ENCODE data around the gene FZD4.

The FZD4 gene

GRCh38 chr11:86933891-86934581 lies 21.2 kb downstream of the FZD4 start:
- Histone ChIP-seq H3K14ac (ENCODE audit: low read length) (no peak overlapping the region), H3K23ac (ENCODE audit: low read depth, low read length, poor library complexity) (no peak overlapping the region), H3K4me3 (ENCODE audit: low read length in 2 of 2) (no peak overlapping the region), H2BK12ac (ENCODE audit: low read length) (no peak overlapping the region), H4K91ac (ENCODE audit: low read depth, low read length, poor library complexity) (no peak overlapping the region), H3K18ac (ENCODE audit: low read length) (no peak overlapping the region), H3K79me1 (ENCODE audit: low read depth, low read length) (no peaks in the 10 kb centered on the region), H3K4me2 (ENCODE audit: insufficient read depth, low read length, poor library complexity, severe bottlenecking) (no peak overlapping the region), H3K9me3 (replicated peaks in 1 of 2; ENCODE audit: control insufficient read depth in 2 of 2, insufficient read depth in 1 of 2, low read depth in 1 of 2, low read length in 2 of 2) (no peaks in the 10 kb centered on the region), H3K36me3 (replicated peaks in 1 of 2; ENCODE audit: control insufficient read depth in 2 of 2, insufficient read depth in 2 of 2, low read length in 2 of 2) (peaks cover 0 to 12% of the 10 kb centered on the region in 2 donors), H3K4ac (ENCODE audit: low read length) (no peak overlapping the region), H4K8ac (ENCODE audit: low read depth, low read length) (no peak overlapping the region), H3K9ac (ENCODE audit: low read depth, low read length, poor library complexity) (no peak overlapping the region), H3K27ac (replicated peaks; ENCODE audit: low read length) (no peak overlapping the region), H2AK5ac (ENCODE audit: low read depth, low read length) (no peak overlapping the region), H2BK5ac (ENCODE audit: low read length) (no peak overlapping the region), H3K4me1 (ENCODE audit: control insufficient read depth in 2 of 2, insufficient read depth in 1 of 2, low read depth in 1 of 2, low read length in 2 of 2) (peaks cover 0 to 11% of the 10 kb centered on the region in 2 donors), H2BK15ac (ENCODE audit: low read length) (no peak overlapping the region), H2BK120ac (ENCODE audit: low read depth, low read length) (no peak overlapping the region), H3K27me3 (ENCODE audit: control insufficient read depth in 3 of 3, insufficient read depth in 3 of 3, low read depth in 1 of 3, low read length in 3 of 3) (no peaks in the 10 kb centered on the region), H2AFZ (ENCODE audit: low read length) (no peak overlapping the region)
- WGBS, 2 donors (ENCODE audit: extremely low coverage in 2 of 2, insufficient read length in 2 of 2, insufficient replicate concordance in 1 of 2): no CpG with 5 or more reads among the region's 7 CpGs
- no peak for DNase-seq (ENCODE audit: low spot score)

DNA sequence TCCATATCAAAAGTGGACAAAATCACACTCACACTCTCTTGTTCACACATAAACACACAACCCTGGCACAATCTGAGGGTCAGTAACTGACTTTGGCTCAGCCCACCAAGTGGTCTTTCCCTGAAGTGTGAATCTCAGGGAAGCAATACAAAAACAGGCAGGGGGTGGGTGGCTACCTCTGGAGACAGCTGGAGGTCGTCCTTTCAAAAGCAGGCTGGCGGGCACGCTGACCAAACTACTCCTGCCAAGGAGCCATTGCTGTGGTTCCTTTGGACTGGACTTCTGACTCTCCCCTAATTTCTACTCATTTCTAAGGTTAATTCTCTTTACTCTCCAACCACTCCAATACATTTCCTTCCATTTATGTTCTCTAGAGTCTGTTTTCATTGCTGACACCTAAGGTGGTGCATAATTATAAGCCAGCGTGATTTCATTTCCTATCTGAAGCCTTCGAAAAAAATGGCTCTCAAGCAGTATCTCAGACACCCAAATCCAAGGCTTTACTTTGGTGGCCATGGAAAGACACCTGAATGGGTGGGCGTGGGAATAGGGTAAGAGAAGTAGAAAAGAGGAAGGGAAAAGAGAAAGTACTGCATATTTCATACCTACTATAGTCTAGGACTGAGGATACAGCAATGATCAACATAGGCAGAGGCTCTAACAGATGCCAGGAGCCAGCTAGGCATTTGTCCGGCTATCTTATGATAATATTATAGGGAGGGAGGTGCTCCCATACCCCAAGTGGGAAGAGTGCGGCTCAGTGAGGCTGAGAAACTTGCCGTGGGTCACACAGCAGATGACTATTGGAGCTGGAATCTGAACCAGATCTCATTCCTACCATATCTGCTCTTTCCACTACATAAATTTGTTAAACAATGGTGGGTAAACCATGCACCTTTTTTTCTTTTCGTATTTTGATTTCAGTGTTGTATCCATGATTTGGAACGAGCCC lies 22.0 kb downstream of the FZD4 start:
- H2BK15ac ChIP-seq (ENCODE audit: low read length): no peak overlapping the region
- DNase-seq (ENCODE audit: low spot score): no peak
- no peak overlapping the region for H2BK120ac ChIP-seq (ENCODE audit: low read depth, low read length)
- H3K4me1 ChIP-seq (ENCODE audit: control insufficient read depth in 2 of 2, insufficient read depth in 1 of 2, low read depth in 1 of 2, low read length in 2 of 2): peaks cover 0 to 11% of the 10 kb centered on the region in 2 donors
- H2BK5ac ChIP-seq (ENCODE audit: low read length): no peak overlapping the region
- no peak overlapping the region for H2BK12ac ChIP-seq (ENCODE audit: low read length)
- no peak overlapping the region for H4K8ac ChIP-seq (ENCODE audit: low read depth, low read length)
- H2AK5ac ChIP-seq (ENCODE audit: low read depth, low read length): no peak overlapping the region
- H3K4ac ChIP-seq (ENCODE audit: low read length): no peak overlapping the region
- H4K91ac ChIP-seq (ENCODE audit: low read depth, low read length, poor library complexity): no peak overlapping the region
- peaks cover 0 to 12% of the 10 kb centered on the region in 2 donors for H3K36me3 ChIP-seq (replicated peaks in 1 of 2; ENCODE audit: control insufficient read depth in 2 of 2, insufficient read depth in 2 of 2, low read length in 2 of 2)
- H3K27ac ChIP-seq (replicated peaks; ENCODE audit: low read length): no peak overlapping the region
- H3K27me3 ChIP-seq (ENCODE audit: control insufficient read depth in 3 of 3, insufficient read depth in 3 of 3, low read depth in 1 of 3, low read length in 3 of 3): no peaks in the 10 kb centered on the region
- H3K23ac ChIP-seq (ENCODE audit: low read depth, low read length, poor library complexity): no peak overlapping the region
- H2AFZ ChIP-seq (ENCODE audit: low read length): no peak overlapping the region
- no peaks in the 10 kb centered on the region for H3K79me1 ChIP-seq (ENCODE audit: low read depth, low read length)
- H3K9me3 ChIP-seq (replicated peaks in 1 of 2; ENCODE audit: control insufficient read depth in 2 of 2, insufficient read depth in 1 of 2, low read depth in 1 of 2, low read length in 2 of 2): no peaks in the 10 kb centered on the region
- H3K4me2 ChIP-seq (ENCODE audit: insufficient read depth, low read length, poor library complexity, severe bottlenecking): no peak overlapping the region
- no CpG with 5 or more reads among the region's 11 CpGs for WGBS, 2 donors (ENCODE audit: extremely low coverage in 2 of 2, insufficient read length in 2 of 2, insufficient replicate concordance in 1 of 2)
- H3K9ac ChIP-seq (ENCODE audit: low read depth, low read length, poor library complexity): no peak overlapping the region
- no peak overlapping the region for H3K4me3 ChIP-seq (ENCODE audit: low read length in 2 of 2)
- no peak overlapping the region for H3K18ac ChIP-seq (ENCODE audit: low read length)
- no peak overlapping the region for H3K14ac ChIP-seq (ENCODE audit: low read length)

DNA sequence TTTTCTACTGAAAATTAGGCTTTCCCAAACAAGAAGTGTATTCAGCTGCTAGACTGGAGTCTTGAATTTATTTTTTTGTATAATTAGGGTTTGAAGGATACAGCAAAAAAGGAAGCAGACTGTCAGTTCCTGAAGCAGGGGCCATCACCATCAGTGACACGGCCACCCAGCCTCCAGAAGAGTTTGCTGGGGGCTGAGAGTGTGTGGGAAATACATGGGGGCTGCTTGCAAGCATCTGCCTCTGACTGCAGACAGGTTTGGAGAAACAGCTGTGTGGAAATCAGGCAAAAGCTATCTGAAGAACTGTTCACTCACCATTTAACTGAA lies 23.0 kb downstream of the FZD4 start:
- Histone ChIP-seq H2BK5ac (ENCODE audit: low read length) (no peak overlapping the region), H3K9me3 (replicated peaks in 1 of 2; ENCODE audit: control insufficient read depth in 2 of 2, insufficient read depth in 1 of 2, low read depth in 1 of 2, low read length in 2 of 2) (no peaks in the 10 kb centered on the region), H3K4me1 (ENCODE audit: control insufficient read depth in 2 of 2, insufficient read depth in 1 of 2, low read depth in 1 of 2, low read length in 2 of 2) (peaks cover 0 to 11% of the 10 kb centered on the region in 2 donors), H2AFZ (ENCODE audit: low read length) (no peak overlapping the region), H2BK15ac (ENCODE audit: low read length) (no peak overlapping the region), H3K4ac (ENCODE audit: low read length) (no peak overlapping the region), H3K36me3 (replicated peaks in 1 of 2; ENCODE audit: control insufficient read depth in 2 of 2, insufficient read depth in 2 of 2, low read length in 2 of 2) (peaks cover 0 to 12% of the 10 kb centered on the region in 2 donors), H3K27me3 (ENCODE audit: control insufficient read depth in 3 of 3, insufficient read depth in 3 of 3, low read depth in 1 of 3, low read length in 3 of 3) (no peaks in the 10 kb centered on the region), H3K9ac (ENCODE audit: low read depth, low read length, poor library complexity) (no peak overlapping the region), H2BK120ac (ENCODE audit: low read depth, low read length) (no peak overlapping the region), H4K91ac (ENCODE audit: low read depth, low read length, poor library complexity) (no peak overlapping the region), H4K8ac (ENCODE audit: low read depth, low read length) (no peak overlapping the region), H3K4me3 (ENCODE audit: low read length in 2 of 2) (no peak overlapping the region), H2AK5ac (ENCODE audit: low read depth, low read length) (no peak overlapping the region), H3K27ac (replicated peaks; ENCODE audit: low read length) (no peak overlapping the region), H2BK12ac (ENCODE audit: low read length) (no peak overlapping the region), H3K18ac (ENCODE audit: low read length) (no peak overlapping the region), H3K23ac (ENCODE audit: low read depth, low read length, poor library complexity) (no peak overlapping the region), H3K4me2 (ENCODE audit: insufficient read depth, low read length, poor library complexity, severe bottlenecking) (no peak overlapping the region), H3K14ac (ENCODE audit: low read length) (no peak overlapping the region), H3K79me1 (ENCODE audit: low read depth, low read length) (no peaks in the 10 kb centered on the region)
- no CpG with 5 or more reads among the region's 1 CpG for WGBS, 2 donors (ENCODE audit: extremely low coverage in 2 of 2, insufficient read length in 2 of 2, insufficient replicate concordance in 1 of 2)
- no peak for DNase-seq (ENCODE audit: low spot score)

GRCh38 chr11:86931548-86932258 lies 23.5 kb downstream of the FZD4 start:
- Histone ChIP-seq H3K4ac (ENCODE audit: low read length) (no peak overlapping the region), H3K4me1 (ENCODE audit: control insufficient read depth in 2 of 2, insufficient read depth in 1 of 2, low read depth in 1 of 2, low read length in 2 of 2) (peaks cover 0 to 11% of the 10 kb centered on the region in 2 donors), H4K91ac (ENCODE audit: low read depth, low read length, poor library complexity) (no peak overlapping the region), H3K9me3 (replicated peaks in 1 of 2; ENCODE audit: control insufficient read depth in 2 of 2, insufficient read depth in 1 of 2, low read depth in 1 of 2, low read length in 2 of 2) (no peaks in the 10 kb centered on the region), H2AK5ac (ENCODE audit: low read depth, low read length) (no peak overlapping the region), H3K79me1 (ENCODE audit: low read depth, low read length) (no peaks in the 10 kb centered on the region), H2BK12ac (ENCODE audit: low read length) (no peak overlapping the region), H3K18ac (ENCODE audit: low read length) (no peak overlapping the region), H2BK120ac (ENCODE audit: low read depth, low read length) (no peak overlapping the region), H3K36me3 (replicated peaks in 1 of 2; ENCODE audit: control insufficient read depth in 2 of 2, insufficient read depth in 2 of 2, low read length in 2 of 2) (peaks cover 0 to 12% of the 10 kb centered on the region in 2 donors), H3K4me3 (ENCODE audit: low read length in 2 of 2) (no peak overlapping the region), H3K27ac (replicated peaks; ENCODE audit: low read length) (no peak overlapping the region), H3K14ac (ENCODE audit: low read length) (no peak overlapping the region), H3K9ac (ENCODE audit: low read depth, low read length, poor library complexity) (no peak overlapping the region), H4K8ac (ENCODE audit: low read depth, low read length) (no peak overlapping the region), H3K23ac (ENCODE audit: low read depth, low read length, poor library complexity) (no peak overlapping the region), H3K27me3 (ENCODE audit: control insufficient read depth in 3 of 3, insufficient read depth in 3 of 3, low read depth in 1 of 3, low read length in 3 of 3) (no peaks in the 10 kb centered on the region), H2BK5ac (ENCODE audit: low read length) (no peak overlapping the region), H2AFZ (ENCODE audit: low read length) (no peak overlapping the region), H3K4me2 (ENCODE audit: insufficient read depth, low read length, poor library complexity, severe bottlenecking) (no peak overlapping the region), H2BK15ac (ENCODE audit: low read length) (no peak overlapping the region)
- no CpG with 5 or more reads among the region's 8 CpGs for WGBS, 2 donors (ENCODE audit: extremely low coverage in 2 of 2, insufficient read length in 2 of 2, insufficient replicate concordance in 1 of 2)
- no peak for DNase-seq (ENCODE audit: low spot score)
